ENCODE results near the gene CXXC5.

The CXXC5 gene

DNA sequence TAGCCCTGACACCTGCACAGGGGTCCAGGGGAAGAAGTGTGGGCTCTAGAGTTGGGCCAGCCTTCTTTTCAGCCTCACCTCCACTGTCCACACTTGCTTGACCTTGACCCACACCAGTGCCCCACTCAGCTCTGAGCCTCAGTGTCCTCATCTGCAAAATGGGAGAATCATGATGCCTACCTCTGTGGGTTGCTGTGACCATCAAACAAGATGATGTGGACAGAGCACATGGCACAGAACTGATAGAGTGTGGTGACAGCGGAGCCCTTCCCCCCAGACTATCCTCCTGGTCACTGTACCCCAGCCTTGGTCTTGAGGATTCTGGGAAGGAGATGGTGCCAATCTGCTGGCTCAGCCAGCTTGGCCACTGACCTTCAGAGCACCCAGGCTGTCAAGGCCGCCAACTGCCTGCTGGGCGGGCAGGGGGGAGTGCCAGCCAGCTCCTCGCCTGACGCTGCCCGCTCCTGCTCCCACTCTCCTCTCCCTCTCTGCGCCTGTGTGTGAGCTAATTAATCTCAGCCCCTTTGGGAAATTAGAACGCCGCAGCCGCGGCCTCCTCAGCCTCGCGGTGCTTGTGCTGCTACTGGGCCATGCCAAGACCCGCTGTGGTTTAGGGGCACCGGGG, 16.7 kb downstream of the CXXC5 start:
- no peak for DNase-seq (ENCODE audit: low spot score)

DNA sequence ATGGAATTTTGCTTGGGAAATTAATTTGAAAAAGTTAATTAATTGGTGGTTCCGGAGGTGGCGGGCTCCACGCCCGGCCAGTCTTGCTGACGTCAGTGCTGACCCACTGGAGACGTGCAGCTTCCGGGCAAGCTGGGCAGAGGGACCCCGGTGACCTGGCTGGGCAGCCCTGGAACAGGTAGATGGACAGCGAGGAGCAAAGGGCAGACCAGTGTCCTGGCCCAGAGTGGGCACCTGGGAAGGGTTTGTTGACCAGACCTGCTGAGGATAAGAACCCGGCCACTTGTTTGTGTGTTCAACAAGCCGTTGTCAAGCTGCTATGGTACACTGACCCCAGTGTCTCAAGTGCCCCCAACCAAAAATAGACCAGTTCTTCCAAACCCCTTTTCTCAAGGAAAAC, 17.5 kb downstream of the CXXC5 start:
- no peak for DNase-seq (ENCODE audit: low spot score)

DNA sequence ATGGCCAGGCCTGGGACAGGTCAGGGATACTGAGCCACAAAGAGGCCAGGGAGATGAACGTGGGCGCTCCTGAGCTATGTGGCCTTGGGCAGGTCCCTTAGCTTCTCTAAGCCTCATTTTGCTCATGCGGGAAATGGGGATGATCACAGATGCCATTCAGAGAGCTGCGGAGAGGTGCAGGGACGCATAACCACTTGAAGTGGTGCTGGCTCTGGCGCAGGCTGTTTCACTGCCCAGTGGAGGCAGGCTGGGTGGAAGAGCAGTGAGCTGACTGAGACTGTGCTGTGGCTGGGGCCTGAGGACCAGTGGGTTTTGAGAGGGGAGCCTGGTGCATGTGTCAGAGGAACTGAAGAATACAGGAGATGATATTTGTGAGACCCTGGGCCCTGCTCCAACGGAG, 18.4 kb downstream of the CXXC5 start:
- DNase-seq (ENCODE audit: low spot score): no peak

DNA sequence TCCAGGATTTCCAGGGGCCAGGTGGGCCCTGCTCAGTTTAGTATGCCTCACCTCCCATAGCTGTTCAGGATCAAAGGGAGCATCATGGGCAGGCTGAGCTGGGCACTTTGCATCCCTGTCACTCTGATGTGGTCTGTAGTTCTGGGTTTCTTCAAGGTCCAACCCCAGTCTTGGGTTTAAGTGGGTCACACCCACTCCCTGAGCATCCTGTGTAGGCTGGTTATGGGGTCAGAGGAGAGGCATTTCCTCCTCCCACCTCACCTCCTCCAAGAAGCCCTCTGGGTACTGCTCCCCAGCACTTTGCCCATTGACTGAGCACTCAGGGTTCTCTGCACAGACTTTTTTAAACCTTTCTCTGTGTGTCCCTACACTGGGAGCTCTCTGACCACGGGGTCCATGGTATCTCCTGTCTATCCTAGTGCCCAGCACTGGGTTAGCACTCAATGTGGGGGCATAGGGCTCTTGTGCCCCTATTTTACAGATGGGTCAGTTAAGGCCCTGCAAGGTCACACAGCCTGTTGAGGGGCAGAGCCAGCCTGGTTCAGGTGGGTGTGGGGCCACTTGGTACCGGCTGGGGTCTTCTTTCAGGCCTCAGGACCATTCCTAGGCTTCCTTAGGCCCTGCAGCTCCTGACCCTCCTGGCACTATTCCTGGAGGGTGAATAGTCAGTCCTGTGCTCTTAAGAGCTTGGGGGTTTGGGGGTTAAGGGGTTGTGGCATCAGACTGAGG, 19.0 kb downstream of the CXXC5 start:
- DNase-seq (ENCODE audit: low spot score): no peak

DNA sequence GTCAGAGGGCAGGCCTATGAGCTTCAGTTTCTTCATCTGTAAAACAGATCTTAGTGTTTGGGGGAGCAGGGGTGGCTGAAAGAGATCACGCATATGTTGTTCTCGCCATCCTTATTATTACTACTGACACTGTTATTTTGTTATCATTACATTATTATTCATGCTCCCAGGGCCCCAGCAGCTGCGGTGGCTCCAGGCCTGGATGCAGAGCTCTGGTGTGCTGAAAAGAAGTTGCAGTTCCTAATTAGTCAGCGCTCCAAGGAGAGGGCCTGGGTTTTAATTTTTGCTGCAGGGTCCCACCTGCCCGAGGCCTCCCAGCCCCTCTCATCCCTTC, 19.5 kb downstream of the CXXC5 start:
- no peak for DNase-seq (ENCODE audit: low spot score)

DNA sequence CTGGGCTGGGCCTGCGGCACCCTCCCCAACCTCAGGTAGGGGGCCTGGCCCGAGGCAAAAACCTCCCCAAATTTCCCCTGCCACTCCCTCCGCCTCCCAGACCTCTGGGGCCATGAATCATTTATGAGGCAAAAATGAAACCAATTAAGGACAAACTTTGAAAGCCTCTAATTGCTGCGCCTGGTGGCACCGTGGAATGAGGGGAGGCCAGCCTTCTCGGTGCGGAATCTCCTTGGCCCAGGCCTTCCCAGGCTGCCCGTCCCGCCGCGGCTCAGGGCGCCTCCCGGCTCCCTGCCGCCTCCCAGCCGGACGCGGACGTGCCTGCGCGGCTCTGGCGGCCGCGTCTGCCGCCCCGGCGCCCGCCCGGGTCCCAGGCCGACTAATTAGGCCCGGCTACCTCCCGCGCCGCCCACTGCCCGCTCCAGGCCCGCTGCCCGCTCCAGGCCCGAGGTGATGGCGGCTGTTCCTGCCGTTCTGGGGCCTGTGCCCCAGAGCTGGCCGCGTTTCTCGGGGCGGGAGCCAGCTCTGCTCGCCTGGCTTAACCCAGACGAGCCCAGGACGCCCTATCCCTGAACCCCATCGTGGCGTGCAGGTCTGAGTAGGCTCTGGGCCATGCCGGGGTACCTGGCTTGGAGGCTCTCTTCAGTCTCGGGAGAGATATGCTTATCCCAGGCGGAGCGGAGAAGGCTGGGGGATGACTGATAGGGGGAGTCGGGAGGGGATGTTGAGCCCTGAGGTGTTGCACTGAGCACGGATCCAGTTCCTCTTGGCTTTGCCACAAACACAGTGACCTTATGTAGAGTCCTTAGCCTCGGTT, 20.1 kb downstream of the CXXC5 start:
- no peak for DNase-seq (ENCODE audit: low spot score)

DNA sequence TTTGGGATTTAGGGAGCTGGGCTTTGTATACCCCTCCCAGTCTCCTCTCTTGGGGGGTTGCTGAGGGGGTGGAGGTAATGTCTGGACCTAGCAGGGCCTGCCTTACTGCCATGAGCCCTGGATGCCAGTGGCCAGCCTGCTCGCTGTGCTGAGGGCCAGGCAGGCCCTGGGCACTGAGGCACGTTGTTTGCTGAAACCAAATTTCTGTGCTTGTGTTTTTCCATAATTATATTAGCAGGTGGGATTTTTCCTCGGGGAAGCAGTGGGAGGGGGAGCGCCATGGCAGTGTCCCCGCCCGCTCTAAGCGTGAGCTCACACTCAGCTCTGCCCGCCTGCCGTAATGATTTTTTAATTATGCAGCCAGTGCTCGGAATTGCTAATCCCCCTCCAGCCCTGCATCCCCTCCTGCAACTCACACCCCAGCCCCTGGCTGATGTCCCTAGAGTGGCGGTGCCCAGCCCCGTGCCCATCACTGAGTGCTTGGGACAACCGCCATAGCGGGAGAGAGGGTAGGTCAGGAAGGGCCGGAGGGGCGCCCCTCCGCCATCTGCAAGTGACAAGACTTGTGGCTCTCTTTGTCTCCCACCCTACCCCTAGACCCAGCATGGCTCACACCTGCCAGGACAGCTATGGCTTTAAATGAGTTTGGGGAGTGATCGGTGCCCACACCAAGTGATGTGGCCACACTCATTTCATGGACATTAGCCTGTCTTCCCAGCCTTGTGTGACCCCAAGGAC, 20.9 kb downstream of the CXXC5 start:
- DNase-seq (ENCODE audit: low spot score): no peak

DNA sequence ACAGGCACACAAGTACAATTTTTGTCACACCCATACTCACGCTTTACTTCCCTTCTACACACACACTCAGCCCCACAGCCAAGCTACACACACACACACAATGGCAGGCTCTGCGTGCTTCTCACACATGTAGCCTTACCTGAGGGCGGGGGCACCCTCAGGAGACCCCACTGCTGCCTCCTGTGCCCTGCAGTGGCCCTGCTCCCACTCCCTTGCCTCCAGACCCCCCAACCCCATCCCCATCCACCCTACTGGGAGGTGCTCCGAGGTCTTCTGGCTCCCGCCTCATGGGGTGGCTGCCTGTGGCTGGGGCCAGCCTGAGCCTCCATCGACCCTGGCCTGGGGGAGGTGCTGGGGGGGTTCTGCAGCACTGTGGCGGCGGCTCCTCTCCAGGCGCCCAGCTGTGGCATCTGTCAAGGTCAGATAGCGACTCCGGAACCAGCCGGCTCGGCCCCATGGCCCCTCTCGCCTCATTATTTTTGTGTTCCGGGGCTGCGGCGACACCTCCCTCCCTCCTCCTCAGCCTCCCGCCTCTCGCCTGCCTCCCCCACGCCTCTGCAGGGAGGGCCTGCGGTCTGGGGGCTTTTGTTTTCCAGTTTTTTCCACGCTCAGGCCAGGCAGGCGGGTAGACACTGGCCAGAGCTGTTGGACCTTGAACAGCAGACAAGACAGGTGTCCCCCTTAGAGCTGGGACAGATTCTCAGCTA, 21.7 kb downstream of the CXXC5 start:
- DNase-seq (ENCODE audit: low spot score): no peak

DNA sequence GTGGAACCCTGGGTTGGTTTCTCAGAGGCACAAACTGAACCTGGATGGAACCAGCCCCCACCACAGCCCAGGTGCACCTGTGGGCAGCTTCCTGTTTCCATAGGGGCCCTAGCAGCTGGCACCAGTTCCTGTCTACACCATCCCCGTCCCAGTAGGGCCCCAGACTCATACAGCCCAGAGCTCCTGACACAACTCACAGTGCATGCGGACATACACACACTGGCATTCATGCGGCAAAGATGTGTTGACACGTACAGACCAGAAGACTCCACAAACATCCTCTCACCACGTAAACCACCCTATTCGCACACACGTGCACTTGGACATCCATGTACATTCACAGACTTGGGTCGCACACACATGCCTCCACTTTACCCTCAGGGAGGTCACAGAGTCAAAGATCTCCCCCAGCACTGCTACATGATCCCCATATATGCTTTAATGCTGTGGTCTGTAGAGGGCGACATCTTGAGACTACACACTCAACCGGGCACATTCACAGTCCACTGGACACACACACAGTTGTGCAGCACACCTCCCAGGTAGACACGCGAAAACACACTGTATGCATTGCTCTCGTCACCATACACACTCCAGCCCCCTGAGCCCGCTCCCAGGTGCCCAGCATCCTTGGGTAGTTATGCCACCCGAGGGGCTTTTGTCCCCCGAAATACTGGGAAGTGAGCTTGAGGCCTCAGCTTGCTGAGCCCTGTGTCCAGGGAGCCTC, 22.4 kb downstream of the CXXC5 start:
- no peak for DNase-seq (ENCODE audit: low spot score)

DNA sequence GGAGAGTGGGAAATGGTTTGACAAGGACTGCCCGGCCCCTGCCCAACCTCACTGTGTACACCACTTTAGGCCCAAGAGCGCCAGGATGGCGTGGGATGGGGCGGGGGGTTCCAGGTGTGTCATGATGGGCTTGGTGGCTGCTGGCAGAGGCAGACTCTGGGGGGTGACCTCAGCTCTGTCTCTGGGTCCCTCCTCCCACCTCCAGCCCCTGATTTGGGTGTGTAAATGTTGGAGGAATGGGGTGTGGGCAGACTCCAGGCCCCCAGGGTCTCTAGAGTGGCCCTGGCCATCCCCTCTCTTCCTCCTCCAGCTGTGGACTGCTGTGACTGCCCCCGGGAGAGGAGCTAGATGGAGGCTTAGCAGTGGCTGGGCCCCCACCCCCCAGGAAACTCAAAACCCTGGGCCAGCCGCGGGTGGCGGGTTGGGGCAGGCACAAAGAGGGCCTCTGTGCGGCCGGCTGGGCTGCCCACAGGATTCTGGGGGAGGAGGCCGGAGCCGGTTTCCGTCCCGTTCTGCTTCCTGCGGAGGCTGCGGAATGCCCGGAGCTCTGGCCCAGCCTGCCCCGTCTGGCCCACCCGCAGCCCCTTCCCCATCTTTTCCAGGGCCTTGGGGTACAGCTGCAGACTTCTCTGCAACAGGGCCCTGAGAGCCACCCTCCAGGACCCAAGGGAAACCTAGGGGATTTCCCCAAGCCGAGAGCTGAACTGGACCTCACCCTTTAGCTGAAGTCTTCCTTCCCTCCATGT, 23.1 kb downstream of the CXXC5 start:
- DNase-seq (ENCODE audit: low spot score): no peak

DNA sequence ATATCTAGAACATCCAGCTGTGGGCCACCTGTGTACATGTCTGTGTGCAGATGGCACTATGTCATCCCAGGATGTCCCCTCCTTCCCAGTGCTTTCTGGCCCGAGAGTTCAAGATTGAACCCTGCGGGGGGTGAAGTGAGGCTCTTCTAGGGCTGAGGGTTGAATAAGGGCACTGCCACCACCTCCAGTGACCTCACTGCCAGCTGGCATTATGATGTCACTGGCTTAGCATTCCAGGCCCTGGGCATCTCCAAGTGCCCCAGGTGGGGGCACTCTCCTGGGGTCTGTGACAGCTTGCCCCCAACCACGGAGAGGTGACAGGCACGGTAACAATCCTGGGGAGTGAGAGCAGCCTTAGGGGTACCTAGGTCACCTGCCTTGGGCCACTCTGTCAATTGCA, 27.1 kb downstream of the CXXC5 start:
- no peak for DNase-seq (ENCODE audit: low spot score)

DNA sequence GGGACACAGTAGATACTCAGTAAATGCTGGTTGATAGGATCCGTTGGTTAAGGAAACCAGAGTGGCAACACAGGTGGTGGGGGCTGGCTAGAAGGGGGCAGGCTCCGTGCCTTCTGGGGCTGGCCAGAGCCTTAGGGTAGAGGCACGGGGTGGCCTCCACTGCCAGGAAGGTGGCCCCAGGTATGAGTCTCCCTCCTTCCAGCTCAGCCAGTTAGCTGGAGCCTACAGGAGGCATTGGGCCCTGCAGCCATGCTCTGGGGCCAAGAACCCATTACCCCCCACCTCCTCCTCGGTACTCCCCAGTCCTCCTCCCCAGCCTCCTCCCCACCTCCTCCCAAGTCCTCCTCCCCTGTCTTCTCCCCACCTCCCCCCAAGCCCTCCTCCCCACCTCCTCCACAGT, 27.7 kb downstream of the CXXC5 start:
- no peak for DNase-seq (ENCODE audit: low spot score)

DNA sequence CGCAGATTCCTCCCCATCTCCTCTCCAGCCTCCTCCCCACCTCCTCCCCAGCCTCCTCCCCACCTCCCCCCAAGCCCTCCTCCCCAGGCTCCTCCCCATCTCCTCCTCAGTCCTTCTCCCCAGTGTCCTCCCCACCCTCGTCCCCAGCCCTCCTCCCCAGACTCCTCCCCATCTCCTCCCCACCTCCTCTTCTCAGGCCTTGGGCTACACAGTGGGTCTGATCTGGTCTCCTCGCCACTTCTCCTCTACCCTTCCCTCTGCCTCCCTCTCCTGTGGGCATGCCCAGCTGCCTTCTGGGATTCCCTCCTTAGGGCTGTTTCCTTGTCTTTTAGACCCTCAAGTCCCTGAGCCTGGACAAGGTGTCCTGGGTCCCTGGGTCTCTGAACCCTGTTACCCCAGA, 28.3 kb downstream of the CXXC5 start:
- no peak for DNase-seq (ENCODE audit: low spot score)

DNA sequence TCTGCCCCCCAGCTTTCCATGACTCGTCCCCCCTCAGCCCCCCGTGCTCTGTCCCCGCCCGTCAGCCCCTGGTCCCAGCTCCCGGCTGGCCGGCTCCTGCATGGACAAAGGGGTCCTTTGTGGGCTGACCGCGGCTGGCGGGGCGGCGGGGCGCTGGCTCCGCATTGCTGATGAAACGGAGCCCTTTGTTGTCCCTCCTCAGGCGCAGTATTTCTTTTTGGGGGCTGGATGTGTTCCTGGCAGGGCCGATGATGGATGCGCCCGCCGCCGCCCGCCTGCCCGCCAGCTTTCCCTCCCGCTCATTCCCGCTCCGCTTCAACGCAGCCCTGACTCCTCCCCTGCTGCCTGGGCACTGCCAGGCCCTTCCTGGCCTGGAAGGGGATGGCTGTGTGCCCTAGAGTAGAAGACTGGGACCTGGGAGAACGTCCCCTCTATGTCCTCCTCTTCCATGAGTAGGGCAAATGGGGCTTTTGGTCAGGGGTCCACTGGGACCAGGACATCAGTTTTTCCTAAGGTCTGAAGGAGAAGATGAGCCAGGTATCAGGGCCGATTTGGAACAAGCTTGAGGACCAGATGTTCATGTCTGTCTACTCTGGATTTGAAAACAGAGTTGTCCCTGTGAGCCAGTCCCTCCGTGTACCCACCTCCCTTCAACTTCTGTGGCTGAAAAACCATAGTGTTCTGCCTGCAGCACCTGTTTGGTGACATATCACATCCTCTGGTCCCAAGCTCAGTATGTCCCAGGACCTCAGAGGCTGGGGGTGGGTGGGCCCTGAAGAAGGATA, 29.0 kb downstream of the CXXC5 start:
- DNase-seq (ENCODE audit: low spot score): no peak

DNA sequence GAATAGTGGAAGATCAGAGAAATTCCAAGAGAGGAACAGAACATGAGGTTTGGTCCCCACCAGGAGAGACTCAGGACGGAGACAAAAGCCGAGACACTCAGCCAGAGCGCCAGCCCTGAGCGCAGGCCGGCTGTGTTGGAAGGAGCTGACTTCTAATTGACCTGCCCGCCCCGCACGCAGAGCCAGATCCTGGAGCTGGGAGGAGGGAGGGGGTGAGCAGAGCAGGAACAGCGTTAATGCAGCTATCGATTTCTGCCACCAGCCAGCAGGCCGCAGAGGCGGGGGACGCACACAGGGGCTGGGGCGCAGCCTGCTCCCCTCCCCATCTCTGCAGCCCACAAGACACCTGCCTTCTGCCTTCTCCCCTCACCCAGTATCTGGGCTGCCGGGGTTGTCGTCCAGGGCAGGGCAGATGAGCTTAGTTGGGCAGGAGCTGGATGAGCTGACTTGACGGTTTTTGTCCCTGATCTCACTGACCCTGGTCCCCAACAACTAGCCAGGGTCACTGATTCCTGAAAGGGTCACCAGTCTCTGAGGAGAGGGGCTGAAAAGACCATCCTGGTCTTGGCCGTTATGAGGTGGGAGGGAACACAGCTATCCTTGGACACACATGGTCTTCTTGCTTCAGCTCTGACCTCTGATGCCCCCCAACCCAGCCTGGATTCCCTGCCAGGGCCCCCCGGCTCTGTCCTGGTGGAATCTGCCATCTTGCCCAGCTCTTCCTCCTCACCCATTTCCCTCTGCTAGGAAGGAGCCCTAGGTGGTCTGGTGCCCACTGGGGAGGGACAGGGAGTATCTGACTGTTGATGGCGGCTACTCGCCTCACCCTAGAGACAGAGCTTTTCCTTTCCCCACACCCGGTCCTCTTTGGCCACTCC, 29.8 kb downstream of the CXXC5 start:
- DNase-seq (ENCODE audit: low spot score): no peak

DNA sequence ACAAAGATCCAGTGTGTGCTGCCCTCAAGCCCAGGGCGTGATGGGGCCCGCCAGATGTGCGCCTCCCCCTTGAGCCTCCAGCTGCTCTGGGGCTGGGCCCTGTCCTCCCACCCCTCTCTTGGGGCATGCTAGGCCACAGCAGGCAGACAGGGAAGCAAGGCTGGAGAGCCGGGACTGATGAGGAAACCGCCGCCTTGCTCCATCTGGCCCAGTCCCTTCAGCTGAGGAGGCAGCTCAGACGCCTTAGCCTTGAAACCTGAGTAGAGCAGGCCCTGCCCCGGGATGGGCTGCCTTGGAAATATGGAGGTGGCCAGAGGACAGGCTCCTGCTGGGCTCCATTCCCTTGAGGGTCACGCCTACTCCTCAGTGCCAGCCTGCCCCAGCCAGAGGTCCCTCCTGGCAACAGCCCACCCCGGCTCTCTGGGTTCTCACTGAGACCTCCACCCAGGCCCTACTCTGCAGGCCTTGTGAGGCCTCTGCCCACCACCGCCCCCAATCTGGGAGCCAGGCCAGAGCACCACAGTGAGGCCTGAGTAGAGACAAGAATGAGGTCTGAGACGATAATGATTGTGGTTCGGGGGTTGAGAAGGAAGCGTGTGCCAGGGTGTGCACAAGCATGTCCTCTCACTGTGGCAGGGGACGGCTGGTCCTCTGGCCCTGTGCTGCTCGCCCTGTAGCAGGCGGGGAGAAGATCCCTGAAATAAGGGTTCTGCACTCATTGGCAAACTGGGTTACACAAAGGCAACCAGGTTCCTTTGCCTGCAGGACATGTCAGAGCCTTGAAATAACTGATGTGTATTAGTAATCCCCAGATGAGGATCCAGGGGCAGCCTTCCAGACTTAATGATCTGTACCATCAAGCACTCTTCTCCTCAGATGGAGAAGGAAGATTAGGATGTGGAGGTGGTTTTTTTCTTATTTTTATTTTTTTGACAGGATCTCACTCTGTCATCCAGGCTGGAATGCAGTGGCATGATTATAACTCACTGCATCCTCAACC, 30.9 kb downstream of the CXXC5 start:
- DNase-seq (ENCODE audit: low spot score): no peak

DNA sequence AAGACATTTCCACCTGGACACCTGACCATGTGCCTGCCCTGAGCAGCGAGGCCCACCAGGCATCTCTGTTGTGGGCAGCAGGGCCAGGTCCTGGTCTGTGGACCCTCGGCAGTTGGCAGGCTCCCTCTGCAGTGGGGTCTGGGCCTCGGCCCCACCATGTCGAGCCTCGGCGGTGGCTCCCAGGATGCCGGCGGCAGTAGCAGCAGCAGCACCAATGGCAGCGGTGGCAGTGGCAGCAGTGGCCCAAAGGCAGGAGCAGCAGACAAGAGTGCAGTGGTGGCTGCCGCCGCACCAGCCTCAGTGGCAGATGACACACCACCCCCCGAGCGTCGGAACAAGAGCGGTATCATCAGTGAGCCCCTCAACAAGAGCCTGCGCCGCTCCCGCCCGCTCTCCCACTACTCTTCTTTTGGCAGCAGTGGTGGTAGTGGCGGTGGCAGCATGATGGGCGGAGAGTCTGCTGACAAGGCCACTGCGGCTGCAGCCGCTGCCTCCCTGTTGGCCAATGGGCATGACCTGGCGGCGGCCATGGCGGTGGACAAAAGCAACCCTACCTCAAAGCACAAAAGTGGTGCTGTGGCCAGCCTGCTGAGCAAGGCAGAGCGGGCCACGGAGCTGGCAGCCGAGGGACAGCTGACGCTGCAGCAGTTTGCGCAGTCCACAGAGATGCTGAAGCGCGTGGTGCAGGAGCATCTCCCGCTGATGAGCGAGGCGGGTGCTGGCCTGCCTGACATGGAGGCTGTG, 32.4 kb downstream of the CXXC5 start:
- no peak for DNase-seq (ENCODE audit: low spot score)

Measured in kidney capillary endothelial cell (primary cell).